WI38 (cell line): ENCODE data around the gene SIGLEC11.

ENCODE experiments used
- H3K4me3 ChIP-seq: 2 replicates; pipeline ENCODE4 v1.5.1; 2011; ENCODE audit warnings: low read depth, mild to moderate bottlenecking, control low read depth, low read length
- CTCF ChIP-seq: IDR thresholded peaks from 2 replicates; pipeline ENCODE4 v1.5.1; 2012; ENCODE audit warnings: low read depth, mild to moderate bottlenecking, control low read depth, low read length

The SIGLEC11 gene

GRCh38 chr19:49954933-49955332 is 6.0 kb downstream of the SIGLEC11 start:
- TF ChIP-seq CTCF, result no peak
- H3K4me3 ChIP-seq, result no peak overlapping the region

GRCh38 chr19:49954092-49954829 is 6.7 kb downstream of the SIGLEC11 start:
- TF ChIP-seq CTCF, result no peak
- no peak overlapping the region for H3K4me3 ChIP-seq

GRCh38 chr19:49953416-49953815 is 7.6 kb downstream of the SIGLEC11 start:
- no peak for TF ChIP-seq CTCF
- H3K4me3 ChIP-seq, result no peak overlapping the region

GRCh38 chr19:49952906-49953305 is 8.1 kb downstream of the SIGLEC11 start:
- TF ChIP-seq CTCF, result no peak
- H3K4me3 ChIP-seq, result no peak overlapping the region

GRCh38 chr19:49952479-49952836 is 8.5 kb downstream of the SIGLEC11 start:
- no peak for TF ChIP-seq CTCF
- H3K4me3 ChIP-seq, result no peak overlapping the region

DNA sequence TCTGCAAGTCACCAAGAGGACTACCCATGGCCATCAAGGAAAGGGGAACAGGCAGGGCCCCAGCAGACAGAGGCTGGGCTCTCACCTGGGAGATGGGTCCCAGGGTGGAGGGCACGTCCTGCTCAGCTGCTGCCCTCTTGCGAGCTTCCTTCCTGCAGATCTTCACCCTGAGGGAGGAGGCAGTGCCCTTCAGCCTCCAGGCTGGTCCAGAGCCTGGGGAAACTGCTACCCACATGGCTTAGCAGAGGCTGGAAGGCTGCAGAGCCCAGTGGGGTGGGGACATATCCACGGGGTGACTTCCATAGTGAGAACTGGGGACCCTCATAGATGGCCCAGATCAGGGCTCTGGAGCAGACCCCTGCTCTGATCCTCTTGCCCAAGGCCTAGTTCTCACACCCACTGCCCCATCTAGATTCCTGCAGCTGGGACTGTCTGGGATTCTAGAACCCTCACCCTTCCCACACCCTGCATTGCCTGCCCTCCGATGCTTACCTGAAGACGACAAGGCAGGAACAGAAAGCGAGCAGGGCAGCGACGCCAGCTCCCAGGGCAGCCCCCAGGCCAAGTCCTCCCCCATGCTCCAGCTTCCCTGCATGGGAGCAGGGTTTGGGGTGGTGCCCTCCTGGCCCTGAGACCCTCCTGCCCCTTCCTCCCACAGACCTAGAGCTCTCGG is 9.0 kb downstream of the SIGLEC11 start:
- no peak for TF ChIP-seq CTCF
- no peak overlapping the region for H3K4me3 ChIP-seq

DNA sequence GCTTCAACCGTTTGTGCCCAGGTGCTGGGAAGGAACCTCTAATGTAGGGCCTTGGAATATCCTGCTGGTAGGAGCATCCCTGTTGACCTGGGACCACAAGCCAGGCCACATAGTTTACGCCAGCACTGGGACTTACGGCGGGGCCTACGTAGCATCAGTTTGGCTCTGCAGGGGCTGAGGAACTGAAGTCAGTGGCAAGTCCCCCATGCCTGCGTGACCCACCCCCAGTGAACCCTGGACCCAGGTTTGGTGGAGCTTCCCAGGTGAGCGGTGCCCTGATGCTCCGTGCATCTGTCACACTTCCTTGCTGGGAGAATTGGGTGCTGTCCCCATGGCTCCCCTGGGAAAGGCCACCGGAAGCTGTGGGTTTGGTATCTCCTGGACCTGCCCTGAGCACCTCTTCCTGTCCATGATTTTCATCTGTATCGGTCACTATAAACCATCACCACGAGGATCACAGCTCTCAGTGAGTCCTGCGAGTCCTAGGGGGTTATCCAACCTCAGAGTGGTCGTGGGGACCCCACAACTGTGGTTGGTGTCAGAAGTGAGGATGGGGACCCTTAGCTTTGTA is 9.9 kb downstream of the SIGLEC11 start:
- no peak overlapping the region for H3K4me3 ChIP-seq
- TF ChIP-seq CTCF, result no peak
